Mesothelial cell of epicardium (in vitro differentiated cells): ENCODE measurements around the gene RAB6D. TPM values are rescaled to one million over a fixed set of nuclear protein-coding genes. Genes with fewer than 3 reads are reported as not detected.
"Not testable (repeated sequence)": the region's sequence is repeated elsewhere in the genome, so short reads cannot be mapped to it uniquely, and the experiment has no call there.

Experiments
- DNase-seq, 2 experiments: peaks; one replicate each; pipeline ENCODE4 v3.0.0; 2021; ENCODE audit warnings: low spot score in 2 of 2; ENCODE audit not compliant: unreplicated experiment in 2 of 2
- H3K27ac Mint-ChIP-seq: 2 replicates; pipeline ENCODE4 v1.8.0; 2021; ENCODE audit warnings: mixed read lengths
- H3K27me3 Mint-ChIP-seq: 2 replicates; pipeline ENCODE4 v1.8.0; 2021; ENCODE audit warnings: low read depth, mixed read lengths
- H3K36me3 Mint-ChIP-seq: 2 replicates; pipeline ENCODE4 v1.8.0; 2021; ENCODE audit warnings: mixed read lengths
- H3K4me1 Mint-ChIP-seq: 2 replicates; pipeline ENCODE4 v1.8.0; 2021; ENCODE audit warnings: mixed read lengths
- H3K4me3 Mint-ChIP-seq: 2 replicates; pipeline ENCODE4 v1.8.0; 2021; ENCODE audit warnings: mild to moderate bottlenecking, moderate library complexity, mixed read lengths
- H3K9me3 Mint-ChIP-seq: 2 replicates; pipeline ENCODE4 v1.8.0; 2021; ENCODE audit warnings: mixed read lengths
- CTCF ChIP-seq: fragments of 200-600 bp; sonication (generic); IDR thresholded peaks from one replicate; pipeline ENCODE4 v1.5.0; 2021; ENCODE audit warnings: antibody characterized with exemption; ENCODE audit not compliant: unreplicated experiment
- total RNA-seq: library from RNA; stranded (reverse); gene quantifications from 3 replicates; pipeline ENCODE4 v1.2.1, GENCODE V29; 2021

RAB6D gene
- total RNA-seq, 1 donor from 2014 or later: not detected

DNA sequence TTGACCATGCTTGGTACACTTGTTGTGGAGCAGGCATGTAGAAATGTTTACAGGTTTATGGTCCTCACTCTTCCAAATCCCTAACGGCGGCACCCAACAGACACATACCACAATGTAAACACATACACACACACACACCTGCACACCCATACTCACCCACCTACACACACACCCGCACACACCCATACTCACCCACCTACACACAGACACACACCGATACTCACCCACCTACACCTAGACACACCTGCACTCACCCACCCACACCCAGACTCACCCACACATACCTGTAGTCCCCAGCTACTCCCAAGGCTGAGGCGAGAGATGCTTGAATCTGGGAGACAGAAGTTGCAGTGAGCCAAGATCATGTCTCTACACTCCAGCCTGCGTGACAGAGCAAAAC lies 1.5 kb upstream of the RAB6D start:
- TF ChIP-seq CTCF: no peak
- Mint-ChIP-seq H3K27ac (no peak overlapping the region), H3K4me3 (no peak overlapping the region), H3K4me1 (peaks cover 6% of the 10 kb centered on the region), H3K36me3 (no peaks in the 10 kb centered on the region), H3K27me3 (peaks cover 65% of the 10 kb centered on the region), H3K9me3 (no peaks in the 10 kb centered on the region)
- DNase-seq: no peak

DNA sequence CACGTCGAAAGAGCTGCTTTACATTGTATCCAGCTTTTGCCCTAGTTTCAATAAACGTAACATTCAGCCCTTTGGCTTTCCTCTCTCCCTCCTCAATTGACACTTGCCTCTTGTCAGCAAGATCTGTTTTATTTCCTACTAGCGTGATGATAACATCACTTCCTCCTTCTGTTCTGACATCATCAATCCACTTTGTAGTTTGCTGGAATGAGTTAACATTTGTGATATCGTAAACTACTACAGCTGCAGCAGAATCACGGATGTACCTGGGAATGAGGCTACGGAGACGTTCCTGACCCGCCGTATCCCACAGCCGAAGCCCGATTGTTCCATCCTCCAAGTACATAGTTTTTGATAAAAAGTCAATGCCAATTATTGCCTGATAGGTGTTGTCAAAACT lies 755 bp downstream of the RAB6D start:
- DNase-seq, H3K36me3 Mint-ChIP-seq, H3K27ac Mint-ChIP-seq, H3K9me3 Mint-ChIP-seq, H3K4me1 Mint-ChIP-seq: not testable (repeated sequence)
- Mint-ChIP-seq H3K4me3 (peak overlapping the region; percentile 52), H3K27me3 (peaks cover 83% of the 10 kb centered on the region)

GRCh38 chr2:131361773-131362172 lies 2.2 kb downstream of the RAB6D start:
- not testable (repeated sequence) for H3K36me3 Mint-ChIP-seq, H3K4me3 Mint-ChIP-seq, DNase-seq, H3K4me1 Mint-ChIP-seq, H3K9me3 Mint-ChIP-seq, H3K27ac Mint-ChIP-seq
- H3K27me3 Mint-ChIP-seq: peaks cover 84% of the 10 kb centered on the region

DNA sequence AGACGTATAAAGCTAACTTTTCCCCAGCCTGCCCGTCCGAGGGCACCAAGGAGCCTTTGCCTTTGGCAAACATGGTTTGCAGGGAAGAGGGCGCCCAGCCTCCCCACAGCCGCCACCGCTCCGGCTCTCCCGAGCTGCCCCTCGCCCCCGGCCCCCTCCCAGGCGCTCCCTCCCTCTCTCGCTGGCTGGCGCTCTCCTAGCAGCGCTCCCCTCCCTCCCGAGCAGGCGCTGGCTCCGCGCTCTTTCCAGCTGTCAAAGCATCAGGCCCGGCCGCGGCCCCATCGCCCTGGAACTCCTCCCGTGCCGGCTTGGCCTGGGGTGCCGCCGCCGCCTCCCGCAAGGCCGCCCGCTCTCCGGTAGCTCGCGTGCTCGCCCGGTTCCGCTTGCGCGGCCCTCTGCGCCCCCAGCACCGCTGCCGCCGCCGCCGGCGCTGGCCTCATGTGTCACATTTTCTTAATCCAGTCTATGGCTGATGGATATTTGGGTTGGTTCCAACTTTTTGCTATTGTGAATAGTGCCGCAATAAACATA lies 10.7 kb downstream of the RAB6D start:
- not testable (repeated sequence) for DNase-seq, H3K36me3 Mint-ChIP-seq, H3K9me3 Mint-ChIP-seq, H3K27ac Mint-ChIP-seq, H3K4me1 Mint-ChIP-seq
- Mint-ChIP-seq H3K4me3 (peak overlapping the region; percentile 45), H3K27me3 (peaks cover 82% of the 10 kb centered on the region)

- H3K4me1 Mint-ChIP-seq: no peaks in the 10 kb centered on the region
- no peak for DNase-seq
- H3K27ac Mint-ChIP-seq: no peak overlapping the region
- no peak for TF ChIP-seq CTCF
- H3K27me3 Mint-ChIP-seq: peaks cover 68% of the 10 kb centered on the region
- peaks cover 5% of the 10 kb centered on the region for H3K9me3 Mint-ChIP-seq
- H3K36me3 Mint-ChIP-seq: no peaks in the 10 kb centered on the region
- H3K4me3 Mint-ChIP-seq: no peak overlapping the region
These were observed 14.9 kb downstream of the RAB6D start for GRCh38 chr2:131349021-131349420.

DNA sequence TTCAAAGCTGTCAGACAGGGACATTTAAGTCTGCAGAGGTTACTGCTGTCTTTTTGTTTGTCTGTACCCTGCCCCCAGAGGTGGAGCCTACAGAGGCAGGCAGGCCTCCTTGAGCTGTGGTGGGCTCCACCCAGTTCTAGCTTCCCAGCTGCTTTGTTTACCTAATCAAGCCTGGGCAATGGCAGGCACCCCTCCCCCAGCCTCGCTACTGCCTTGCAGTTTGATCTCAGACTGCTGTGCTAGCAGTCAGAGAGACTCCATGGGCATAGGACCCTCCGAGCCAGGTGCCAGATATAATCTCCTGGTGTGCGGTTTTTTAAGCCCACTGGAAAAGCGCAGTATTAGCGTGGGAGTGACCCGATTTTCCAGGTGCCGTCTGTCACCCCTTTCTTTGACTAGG lies 16.9 kb downstream of the RAB6D start:
- peaks cover 53% of the 10 kb centered on the region for H3K27me3 Mint-ChIP-seq
- not testable (repeated sequence) for H3K27ac Mint-ChIP-seq, H3K4me1 Mint-ChIP-seq, DNase-seq, H3K4me3 Mint-ChIP-seq, H3K9me3 Mint-ChIP-seq, H3K36me3 Mint-ChIP-seq

- not testable (repeated sequence) for DNase-seq, H3K9me3 Mint-ChIP-seq, H3K27ac Mint-ChIP-seq, H3K4me1 Mint-ChIP-seq, H3K36me3 Mint-ChIP-seq, H3K4me3 Mint-ChIP-seq
- peaks cover 51% of the 10 kb centered on the region for H3K27me3 Mint-ChIP-seq
These were observed 24.7 kb downstream of the RAB6D start for GRCh38 chr2:131339307-131339706.

DNA sequence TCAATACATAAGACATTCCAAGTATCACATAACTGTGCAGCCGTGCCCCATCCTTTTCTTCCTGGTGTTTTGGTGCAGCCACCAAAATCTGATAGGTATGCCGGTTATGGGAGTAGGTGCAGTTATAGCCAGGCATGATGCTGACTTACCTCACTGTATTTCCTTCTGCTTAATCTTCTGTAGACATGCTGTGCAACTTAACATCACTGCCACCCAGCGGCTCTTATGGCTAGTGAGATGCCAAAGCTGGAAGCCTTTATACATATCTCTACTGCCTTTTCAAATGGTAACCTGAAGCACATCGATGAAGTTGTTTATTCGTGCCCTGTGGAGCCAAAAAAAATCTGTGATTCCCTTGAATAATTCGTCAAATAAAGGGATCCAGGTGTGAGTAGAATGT lies 28.6 kb downstream of the RAB6D start:
- H3K4me1 Mint-ChIP-seq, DNase-seq, H3K9me3 Mint-ChIP-seq, H3K4me3 Mint-ChIP-seq, H3K36me3 Mint-ChIP-seq, H3K27ac Mint-ChIP-seq: not testable (repeated sequence)
- H3K27me3 Mint-ChIP-seq: peaks cover 76% of the 10 kb centered on the region

- peaks cover 78% of the 10 kb centered on the region for H3K27me3 Mint-ChIP-seq
- not testable (repeated sequence) for H3K9me3 Mint-ChIP-seq, H3K36me3 Mint-ChIP-seq, DNase-seq, H3K4me1 Mint-ChIP-seq, H3K27ac Mint-ChIP-seq, H3K4me3 Mint-ChIP-seq
These were observed 31.3 kb downstream of the RAB6D start for GRCh38 chr2:131332709-131333108.

DNA sequence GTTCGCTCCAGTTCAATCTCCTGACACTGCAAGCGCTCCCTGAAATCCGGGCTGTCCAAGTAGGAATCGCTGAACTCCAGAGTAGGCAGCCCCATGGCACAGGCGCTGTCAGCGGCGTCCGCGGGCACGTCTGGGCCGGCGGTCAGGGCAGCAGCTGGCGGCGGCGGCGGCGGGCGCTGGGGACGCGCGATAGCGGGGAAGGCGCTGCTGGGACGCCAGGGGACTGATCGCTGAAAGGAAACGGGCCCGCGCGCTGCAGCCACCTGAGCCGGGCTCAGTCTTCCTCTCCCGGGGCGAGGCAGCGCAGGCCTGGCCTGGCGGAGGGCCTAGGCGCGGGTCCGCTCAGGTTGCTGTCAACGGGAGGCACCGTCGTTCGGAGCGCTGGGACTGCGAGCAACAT lies 33.0 kb downstream of the RAB6D start:
- not testable (repeated sequence) for H3K27ac Mint-ChIP-seq, H3K9me3 Mint-ChIP-seq, H3K4me1 Mint-ChIP-seq, H3K4me3 Mint-ChIP-seq, H3K36me3 Mint-ChIP-seq
- DNase-seq: peak; percentile 23 to 51
- H3K27me3 Mint-ChIP-seq: peaks cover 79% of the 10 kb centered on the region
